ENCODE results near the gene HOXD4.

DNA sequence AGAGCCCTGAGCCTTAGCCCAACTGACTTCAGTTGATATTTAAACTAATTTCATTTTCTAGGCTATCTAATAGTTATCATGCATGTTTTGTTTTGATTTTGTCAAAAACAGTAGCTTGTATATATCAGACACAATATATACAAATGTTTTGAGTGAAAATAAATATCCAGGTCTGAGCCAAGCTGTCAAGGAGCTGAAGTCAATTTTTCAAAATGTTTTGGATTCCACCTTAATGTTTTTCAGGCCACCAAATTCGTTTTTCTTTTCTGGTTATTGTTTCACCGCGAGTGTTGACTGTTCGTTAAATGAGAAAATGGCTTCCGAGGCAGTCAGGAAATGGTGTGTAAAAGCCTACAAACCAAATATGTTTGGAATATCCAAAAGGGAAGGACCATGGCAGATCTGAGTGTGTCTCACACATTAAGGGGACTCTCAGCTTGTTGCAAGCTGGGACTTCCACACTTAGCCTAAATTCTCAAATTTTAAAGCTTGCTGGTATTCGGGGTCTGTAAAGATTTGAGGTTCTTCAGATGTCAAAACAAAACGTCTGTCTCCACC, 49.0 kb upstream of the HOXD4 start:
- no peak for TF ChIP-seq POLR2A (IDR thresholded peaks at IDR 0.05)
- TF ChIP-seq, protein P1, sequence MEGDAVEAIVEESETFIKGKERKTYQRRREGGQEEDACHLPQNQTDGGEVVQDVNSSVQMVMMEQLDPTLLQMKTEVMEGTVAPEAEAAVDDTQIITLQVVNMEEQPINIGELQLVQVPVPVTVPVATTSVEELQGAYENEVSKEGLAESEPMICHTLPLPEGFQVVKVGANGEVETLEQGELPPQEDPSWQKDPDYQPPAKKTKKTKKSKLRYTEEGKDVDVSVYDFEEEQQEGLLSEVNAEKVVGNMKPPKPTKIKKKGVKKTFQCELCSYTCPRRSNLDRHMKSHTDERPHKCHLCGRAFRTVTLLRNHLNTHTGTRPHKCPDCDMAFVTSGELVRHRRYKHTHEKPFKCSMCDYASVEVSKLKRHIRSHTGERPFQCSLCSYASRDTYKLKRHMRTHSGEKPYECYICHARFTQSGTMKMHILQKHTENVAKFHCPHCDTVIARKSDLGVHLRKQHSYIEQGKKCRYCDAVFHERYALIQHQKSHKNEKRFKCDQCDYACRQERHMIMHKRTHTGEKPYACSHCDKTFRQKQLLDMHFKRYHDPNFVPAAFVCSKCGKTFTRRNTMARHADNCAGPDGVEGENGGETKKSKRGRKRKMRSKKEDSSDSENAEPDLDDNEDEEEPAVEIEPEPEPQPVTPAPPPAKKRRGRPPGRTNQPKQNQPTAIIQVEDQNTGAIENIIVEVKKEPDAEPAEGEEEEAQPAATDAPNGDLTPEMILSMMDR (IDR thresholded peaks at IDR 0.05 in 4 of 5, conservative IDR thresholded peaks at IDR 0.05 in 1 of 5), result no peak
